PC-3 (cell line): ENCODE results near the gene EN1.

Source experiments
- EZH2 ChIP-seq: fragments of 300-600 bp; sonication (generic); IDR thresholded peaks from one replicate; pipeline ENCODE4 v1.6.1; 2017; ENCODE audit warnings: antibody characterized with exemption, mild to moderate bottlenecking, low read length; ENCODE audit not compliant: unreplicated experiment
- EZH2phosphoT487 ChIP-seq: fragments of 300-600 bp; sonication (generic); IDR thresholded peaks from 2 replicates; pipeline ENCODE4 v1.6.1; 2018; ENCODE audit warnings: mild to moderate bottlenecking, antibody characterized with exemption, low read length, borderline replicate concordance
- TF ChIP-seq, protein P1 (sequence below): fragments of 300-600 bp; sonication (generic); conservative IDR thresholded peaks from 2 replicates; pipeline ENCODE4 v1.5.1; 2017; ENCODE audit warnings: antibody characterized with exemption, low read depth, mild to moderate bottlenecking, low read length

DNA sequence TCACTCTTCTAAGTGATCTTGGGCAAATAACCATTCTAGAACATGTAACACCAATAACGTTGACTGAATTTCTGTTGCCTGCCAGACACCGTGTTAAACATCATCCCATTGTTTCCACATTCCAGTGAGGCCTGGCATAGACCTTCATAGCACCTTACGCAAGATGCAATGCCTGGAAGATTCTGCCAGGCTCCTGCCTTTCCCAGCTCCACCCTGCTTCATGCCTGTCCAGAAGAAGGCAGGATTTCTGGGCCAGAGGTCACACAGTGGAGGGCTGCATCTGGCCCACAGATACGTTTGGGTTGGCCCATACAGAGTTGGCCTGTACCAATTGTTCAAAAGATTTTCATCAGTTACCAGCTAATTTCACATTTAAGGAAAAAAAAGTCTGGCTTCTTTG lies 46.3 kb downstream of the EN1 start:
- TF ChIP-seq, protein P1, sequence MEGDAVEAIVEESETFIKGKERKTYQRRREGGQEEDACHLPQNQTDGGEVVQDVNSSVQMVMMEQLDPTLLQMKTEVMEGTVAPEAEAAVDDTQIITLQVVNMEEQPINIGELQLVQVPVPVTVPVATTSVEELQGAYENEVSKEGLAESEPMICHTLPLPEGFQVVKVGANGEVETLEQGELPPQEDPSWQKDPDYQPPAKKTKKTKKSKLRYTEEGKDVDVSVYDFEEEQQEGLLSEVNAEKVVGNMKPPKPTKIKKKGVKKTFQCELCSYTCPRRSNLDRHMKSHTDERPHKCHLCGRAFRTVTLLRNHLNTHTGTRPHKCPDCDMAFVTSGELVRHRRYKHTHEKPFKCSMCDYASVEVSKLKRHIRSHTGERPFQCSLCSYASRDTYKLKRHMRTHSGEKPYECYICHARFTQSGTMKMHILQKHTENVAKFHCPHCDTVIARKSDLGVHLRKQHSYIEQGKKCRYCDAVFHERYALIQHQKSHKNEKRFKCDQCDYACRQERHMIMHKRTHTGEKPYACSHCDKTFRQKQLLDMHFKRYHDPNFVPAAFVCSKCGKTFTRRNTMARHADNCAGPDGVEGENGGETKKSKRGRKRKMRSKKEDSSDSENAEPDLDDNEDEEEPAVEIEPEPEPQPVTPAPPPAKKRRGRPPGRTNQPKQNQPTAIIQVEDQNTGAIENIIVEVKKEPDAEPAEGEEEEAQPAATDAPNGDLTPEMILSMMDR, result no peak
- TF ChIP-seq EZH2, result no peak
- TF ChIP-seq EZH2phosphoT487, result no peak
